ENCODE data around the gene COL15A1.
"Not testable (repeated sequence)": the region's sequence is repeated elsewhere in the genome, so short reads cannot be mapped to it uniquely, and the experiment has no call there.

COL15A1 gene

DNA sequence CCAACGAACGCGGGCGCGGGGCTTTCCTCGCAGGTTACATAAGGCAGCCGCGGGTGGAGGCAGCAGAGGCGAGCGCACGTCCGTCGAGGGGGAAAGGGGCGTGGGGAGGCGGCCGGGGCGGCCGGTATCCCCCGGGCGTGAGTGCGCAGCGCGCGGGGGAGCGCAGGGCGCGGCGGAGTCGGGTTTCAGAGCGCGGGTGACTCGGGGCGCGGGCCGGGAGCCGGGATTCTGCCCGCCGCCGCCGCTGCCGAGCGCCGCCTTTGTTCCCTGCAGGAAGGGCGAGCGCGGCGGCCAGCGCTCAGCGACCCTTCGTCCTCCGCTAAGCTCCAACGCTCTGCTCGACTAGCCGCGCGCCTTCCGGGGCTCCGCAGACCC is at the start of gene COL15A1:
TSS of gene COL15A1 (plus strand) at position 226 of the 375 bp plus-strand sequence. CDS start 155 bp downstream, outside the sequence.
- H3K27ac ChIP-seq = no peak within 1 kb of the TSS
- no peak for DNase-seq (ENCODE audit: low read depth, low spot score)

- no peak overlapping the region for H3K27ac ChIP-seq
- no peak for DNase-seq (ENCODE audit: low read depth, low spot score)
These were observed 49.5 kb upstream of the COL15A1 start for GRCh38 chr9:98894171-98894570.

GRCh38 chr9:98894761-98895160 is 48.9 kb upstream of the COL15A1 start:
- no peak for DNase-seq (ENCODE audit: low read depth, low spot score)
- no peak overlapping the region for H3K27ac ChIP-seq

DNA sequence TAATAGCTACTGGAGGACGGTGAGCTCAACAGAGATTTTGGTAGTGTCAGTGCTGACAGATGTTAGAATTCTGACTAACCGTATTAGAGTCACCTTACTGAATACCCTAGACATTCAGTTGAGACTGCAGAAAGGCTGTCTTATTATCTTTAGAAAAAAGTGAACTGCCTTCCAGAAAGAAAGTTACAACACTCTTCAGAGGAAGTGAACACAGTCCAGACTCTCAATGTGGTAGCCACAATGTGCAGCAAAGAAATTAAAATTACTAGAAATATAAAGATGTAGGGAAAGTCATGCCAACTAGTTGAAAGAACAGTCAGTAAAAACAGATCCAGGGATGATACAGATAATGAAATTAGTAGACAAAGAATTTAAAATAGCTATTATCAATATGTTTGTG is 47.1 kb upstream of the COL15A1 start:
- no peak overlapping the region for H3K27ac ChIP-seq
- no peak for DNase-seq (ENCODE audit: low read depth, low spot score)

DNA sequence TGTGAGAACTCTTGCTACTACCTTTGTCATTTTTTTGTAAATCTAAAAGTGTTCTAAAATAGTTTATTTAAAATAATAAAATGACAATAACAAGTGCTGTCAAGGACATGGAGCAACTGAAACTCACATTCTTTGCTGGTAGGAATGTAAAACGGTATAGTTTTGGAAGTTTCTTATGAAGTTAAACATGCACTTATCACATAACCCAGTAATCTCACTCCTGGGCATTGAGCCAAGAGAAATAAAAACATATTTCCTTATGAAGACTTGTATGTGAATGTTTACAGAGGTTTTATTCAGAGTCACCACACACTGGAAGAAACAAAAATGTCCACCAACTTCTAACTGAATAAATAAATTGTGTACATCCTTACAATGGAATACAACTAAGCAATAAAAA is 46.0 kb upstream of the COL15A1 start:
- DNase-seq (ENCODE audit: low read depth, low spot score) = peak; percentile 20
- H3K27ac ChIP-seq = no peak overlapping the region

GRCh38 chr9:98899408-98900056 is 44.2 kb upstream of the COL15A1 start:
- no peak overlapping the region for H3K27ac ChIP-seq
- no peak for DNase-seq (ENCODE audit: low read depth, low spot score)

- no peak for DNase-seq (ENCODE audit: low read depth, low spot score)
- no peak overlapping the region for H3K27ac ChIP-seq
These were observed 43.5 kb upstream of the COL15A1 start for GRCh38 chr9:98900244-98900643.

GRCh38 chr9:98900725-98901124 is 43.0 kb upstream of the COL15A1 start:
- H3K27ac ChIP-seq = no peak overlapping the region
- DNase-seq (ENCODE audit: low read depth, low spot score) = no peak

- not testable (repeated sequence) for DNase-seq (ENCODE audit: low read depth, low spot score); H3K27ac ChIP-seq
These were observed 41.9 kb upstream of the COL15A1 start for GRCh38 chr9:98901843-98902242.

GRCh38 chr9:98902516-98902915 is 41.2 kb upstream of the COL15A1 start:
- H3K27ac ChIP-seq = no peak overlapping the region
- no peak for DNase-seq (ENCODE audit: low read depth, low spot score)

DNA sequence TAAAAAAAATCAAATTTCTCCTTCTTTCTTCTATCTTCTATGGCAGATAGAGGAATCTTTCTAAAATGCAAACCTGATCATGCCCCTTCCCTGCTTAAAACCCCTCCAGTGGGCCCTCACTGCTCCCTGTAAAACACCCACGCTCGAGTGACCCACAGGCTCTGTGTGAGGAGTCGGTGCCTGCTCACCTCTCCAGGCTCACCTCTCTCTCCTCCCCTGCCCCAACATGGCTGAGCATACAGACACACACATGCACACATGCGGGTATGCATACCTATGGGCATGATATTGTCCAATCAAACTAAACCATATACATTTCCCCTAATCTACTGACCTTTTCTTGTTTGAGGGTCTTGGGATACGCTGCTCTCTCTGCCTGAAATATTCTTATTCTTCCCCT is 40.8 kb upstream of the COL15A1 start:
- no peak overlapping the region for H3K27ac ChIP-seq
- DNase-seq (ENCODE audit: low read depth, low spot score) = no peak

- H3K27ac ChIP-seq = no peak overlapping the region
- DNase-seq (ENCODE audit: low read depth, low spot score) = no peak
These were observed 39.7 kb upstream of the COL15A1 start for GRCh38 chr9:98903961-98904411.

DNA sequence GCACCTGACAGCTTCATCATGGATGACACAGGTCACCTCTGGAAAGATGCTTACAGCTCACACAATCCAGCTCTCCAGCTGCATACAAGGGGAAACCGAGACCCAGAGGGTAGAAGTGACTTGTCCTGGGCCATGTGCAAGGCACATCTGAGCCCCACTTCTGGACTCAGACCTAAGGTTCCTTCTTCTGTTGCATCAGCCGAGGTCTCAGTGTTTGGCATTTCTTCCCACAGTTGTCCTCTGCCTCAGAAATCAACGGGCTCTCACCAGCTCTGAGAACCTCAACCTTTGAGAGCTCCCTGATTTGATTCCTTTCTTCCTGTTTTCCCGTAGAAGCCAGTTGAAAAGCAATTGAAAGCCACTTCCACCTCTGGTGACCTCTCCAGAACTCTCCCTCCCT is 38.7 kb upstream of the COL15A1 start:
- DNase-seq (ENCODE audit: low read depth, low spot score) = no peak
- no peak overlapping the region for H3K27ac ChIP-seq

GRCh38 chr9:98906273-98907040 is 37.2 kb upstream of the COL15A1 start:
- DNase-seq (ENCODE audit: low read depth, low spot score) = no peak

GRCh38 chr9:98907055-98907454 is 36.7 kb upstream of the COL15A1 start:
- H3K27ac ChIP-seq = no peak overlapping the region
- DNase-seq (ENCODE audit: low read depth, low spot score) = no peak

More at GRCh38 chr9:98906273-98907040, 37.2 kb upstream of the COL15A1 start:
- no peak overlapping the region for H3K27ac ChIP-seq

GRCh38 chr9:98908897-98909634 is 34.6 kb upstream of the COL15A1 start:
- H3K27ac ChIP-seq = peak overlapping the region; percentile 7
- no peak for DNase-seq (ENCODE audit: low read depth, low spot score)

DNA sequence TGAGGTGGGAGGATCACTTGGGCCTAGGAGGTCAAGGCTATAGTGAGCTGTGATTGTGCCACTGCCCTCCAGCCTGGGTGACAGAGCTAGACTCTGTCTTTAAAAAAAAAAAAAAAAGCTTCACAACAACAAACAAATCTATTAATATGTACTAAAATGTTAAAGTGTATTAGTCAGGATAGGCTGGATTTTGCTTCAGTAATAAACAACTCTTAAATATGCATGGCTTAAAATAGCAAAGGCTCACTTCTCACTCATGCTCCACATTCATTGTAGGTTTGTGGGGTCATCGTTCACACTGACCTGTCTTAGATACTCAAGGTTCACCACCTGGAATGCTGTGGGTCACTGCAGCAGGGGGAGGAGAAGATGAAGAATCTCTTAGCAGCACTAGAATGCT is 33.8 kb upstream of the COL15A1 start:
- DNase-seq (ENCODE audit: low read depth, low spot score) = no peak

DNA sequence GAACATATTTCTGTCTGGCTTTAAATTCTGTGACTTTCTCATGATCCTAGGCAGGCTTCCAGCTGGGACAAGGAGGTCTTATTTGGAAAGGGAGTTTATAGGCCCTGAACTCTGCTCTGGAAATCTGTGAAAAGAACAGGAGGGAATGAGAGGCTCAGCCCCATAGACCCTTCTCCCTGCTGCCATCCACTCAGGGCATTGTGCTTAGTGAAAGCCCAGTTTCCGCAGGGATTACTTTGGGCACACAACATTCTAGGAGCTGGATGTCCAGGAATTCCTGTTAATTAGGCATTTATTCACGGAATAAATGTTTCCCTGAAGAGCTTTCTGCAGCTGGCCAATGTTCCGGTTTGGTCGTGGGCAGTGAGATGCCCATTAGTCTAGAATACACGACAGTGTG is 32.7 kb upstream of the COL15A1 start:
- H3K27ac ChIP-seq = no peak overlapping the region
- DNase-seq (ENCODE audit: low read depth, low spot score) = no peak

More for the DNA sequence above, 33.8 kb upstream of the COL15A1 start:
- H3K27ac ChIP-seq = no peak overlapping the region

DNA sequence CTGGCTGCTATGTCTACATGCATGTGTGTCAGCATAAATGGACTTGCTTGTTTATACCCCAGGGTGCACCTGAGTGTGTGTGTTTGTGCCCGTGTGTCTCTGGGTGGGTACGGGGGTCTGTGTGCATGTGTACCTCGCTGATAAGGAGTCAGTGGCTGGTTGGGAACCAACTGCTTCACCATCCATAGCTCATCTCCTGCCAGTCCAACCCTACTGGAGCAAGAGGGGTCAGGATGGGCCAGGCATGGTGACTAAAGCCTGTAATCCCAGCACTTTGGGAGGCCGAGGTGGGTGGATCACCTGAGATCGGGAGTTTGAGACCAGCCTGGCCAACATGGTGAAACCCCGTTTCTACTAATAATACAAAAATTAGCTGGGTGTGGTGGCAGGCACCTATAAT is 32.0 kb upstream of the COL15A1 start:
- H3K27ac ChIP-seq; DNase-seq (ENCODE audit: low read depth, low spot score): not testable (repeated sequence)

- no peak for DNase-seq (ENCODE audit: low read depth, low spot score)
- no peak overlapping the region for H3K27ac ChIP-seq
These were observed 31.3 kb upstream of the COL15A1 start for GRCh38 chr9:98912450-98912849.

DNA sequence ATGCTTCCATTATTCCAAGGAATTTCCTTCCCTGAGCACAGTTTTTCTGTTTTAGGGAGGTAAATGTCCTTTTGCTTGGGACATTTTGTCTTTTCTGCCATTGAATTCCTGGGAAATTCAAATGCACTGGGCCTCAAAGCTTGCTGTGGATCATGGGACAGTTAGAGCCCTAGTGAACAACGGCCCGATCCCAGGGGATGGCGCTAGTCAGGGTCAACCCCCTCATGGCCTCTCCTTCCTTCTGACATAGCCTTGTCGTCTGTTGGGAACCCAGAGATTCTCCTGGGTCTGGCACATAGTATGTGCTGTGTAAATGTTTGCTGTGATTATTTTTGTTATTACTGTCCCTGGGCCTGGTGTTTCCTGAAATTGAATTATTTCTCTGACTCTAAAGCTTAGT is 30.7 kb upstream of the COL15A1 start:
- no peak overlapping the region for H3K27ac ChIP-seq
- no peak for DNase-seq (ENCODE audit: low read depth, low spot score)

Measured in epithelial cell of prostate (primary cell).